Activated CD8-positive, alpha-beta memory T cell treated with anti-CD3 and anti-CD28 coated beads, Interleukin-2, amount 50 U/mL, for 24 hours (primary cell): ENCODE measurements around the gene EARS2.
"Not testable (repeated sequence)": the region's sequence is repeated elsewhere in the genome, so short reads cannot be mapped to it uniquely, and the experiment has no call there.

Source experiments
- DNase-seq: peaks from one replicate; pipeline ENCODE4 v3.0.0-alpha.2; 2020; ENCODE audit errors: extremely low read depth

EARS2 gene

GRCh38 chr16:23567602-23568001 lies 10.5 kb upstream of the EARS2 start:
- no peak for DNase-seq

- no peak for DNase-seq
Observed at GRCh38 chr16:23566724-23567123, 9.6 kb upstream of the EARS2 start.

- no peak for DNase-seq
Observed at GRCh38 chr16:23564575-23565363, 7.6 kb upstream of the EARS2 start.

- no peak for DNase-seq
Observed at GRCh38 chr16:23563186-23563585, 6.0 kb upstream of the EARS2 start.

GRCh38 chr16:23562505-23562904 lies 5.4 kb upstream of the EARS2 start:
- DNase-seq: no peak

GRCh38 chr16:23561586-23561985 lies 4.4 kb upstream of the EARS2 start:
- no peak for DNase-seq

GRCh38 chr16:23557779-23558702 lies 891 bp upstream of the EARS2 start:
- DNase-seq: no peak

GRCh38 chr16:23554536-23554935 lies 2.6 kb downstream of the EARS2 start:
- no peak for DNase-seq

- no peak for DNase-seq
Observed at GRCh38 chr16:23552161-23552560, 5.0 kb downstream of the EARS2 start.

- no peak for DNase-seq
Observed at GRCh38 chr16:23549938-23550337, 7.2 kb downstream of the EARS2 start.

- no peak for DNase-seq
Observed at GRCh38 chr16:23544436-23544835, 12.7 kb downstream of the EARS2 start.

- not testable (repeated sequence) for DNase-seq
Observed at GRCh38 chr16:23540817-23541178, 16.4 kb downstream of the EARS2 start.

GRCh38 chr16:23539984-23540816 lies 16.9 kb downstream of the EARS2 start:
- DNase-seq: no peak

- no peak for DNase-seq
Observed at GRCh38 chr16:23538919-23539278, 18.3 kb downstream of the EARS2 start.

- no peak for DNase-seq
Observed at GRCh38 chr16:23537390-23537789, 19.8 kb downstream of the EARS2 start.

GRCh38 chr16:23535901-23536300 lies 21.2 kb downstream of the EARS2 start:
- DNase-seq: no peak

- no peak for DNase-seq
Observed at GRCh38 chr16:23534868-23535860, 22.0 kb downstream of the EARS2 start.

- no peak for DNase-seq
Observed at GRCh38 chr16:23532448-23532847, 24.7 kb downstream of the EARS2 start.

GRCh38 chr16:23530062-23530461 lies 27.1 kb downstream of the EARS2 start:
- DNase-seq: no peak

- DNase-seq: no peak
Observed at GRCh38 chr16:23528644-23529310, 28.4 kb downstream of the EARS2 start.
